MM.1S (cell line): ENCODE measurements around the gene SLC10A1.

Experiments
- EZH2 ChIP-seq: fragments of 300-600 bp; sonication (generic); optimal IDR thresholded peaks from 2 replicates; pipeline ENCODE3; 2017; ENCODE audit warnings: low read depth, mild to moderate bottlenecking, antibody characterized with exemption, low read length, mixed read lengths
- TF ChIP-seq, protein P1 (sequence below): fragments of 300-600 bp; sonication (generic); IDR thresholded peaks from 2 replicates; pipeline ENCODE4 v1.5.1; 2016; ENCODE audit warnings: antibody characterized with exemption, low read length, mixed read lengths

DNA sequence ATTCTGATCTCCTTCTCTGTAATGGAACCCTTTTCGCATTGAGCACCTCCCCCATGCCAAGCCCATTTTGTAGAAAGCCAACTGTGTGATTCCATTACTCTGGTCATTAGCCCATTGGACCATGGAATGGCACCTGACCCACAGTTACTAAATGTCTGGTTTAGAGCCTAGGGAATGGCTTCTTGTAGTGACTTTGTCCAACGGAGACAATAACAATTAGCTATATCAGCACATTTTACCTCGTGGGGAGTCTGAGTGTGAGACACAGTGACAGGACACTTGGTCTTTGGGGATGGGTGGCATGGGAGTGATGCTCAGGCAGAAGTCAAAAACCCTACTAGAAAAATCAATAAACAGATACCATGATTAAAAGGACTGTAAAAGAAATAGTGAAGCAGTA, 10.4 kb downstream of the SLC10A1 start:
- TF ChIP-seq, protein P1, sequence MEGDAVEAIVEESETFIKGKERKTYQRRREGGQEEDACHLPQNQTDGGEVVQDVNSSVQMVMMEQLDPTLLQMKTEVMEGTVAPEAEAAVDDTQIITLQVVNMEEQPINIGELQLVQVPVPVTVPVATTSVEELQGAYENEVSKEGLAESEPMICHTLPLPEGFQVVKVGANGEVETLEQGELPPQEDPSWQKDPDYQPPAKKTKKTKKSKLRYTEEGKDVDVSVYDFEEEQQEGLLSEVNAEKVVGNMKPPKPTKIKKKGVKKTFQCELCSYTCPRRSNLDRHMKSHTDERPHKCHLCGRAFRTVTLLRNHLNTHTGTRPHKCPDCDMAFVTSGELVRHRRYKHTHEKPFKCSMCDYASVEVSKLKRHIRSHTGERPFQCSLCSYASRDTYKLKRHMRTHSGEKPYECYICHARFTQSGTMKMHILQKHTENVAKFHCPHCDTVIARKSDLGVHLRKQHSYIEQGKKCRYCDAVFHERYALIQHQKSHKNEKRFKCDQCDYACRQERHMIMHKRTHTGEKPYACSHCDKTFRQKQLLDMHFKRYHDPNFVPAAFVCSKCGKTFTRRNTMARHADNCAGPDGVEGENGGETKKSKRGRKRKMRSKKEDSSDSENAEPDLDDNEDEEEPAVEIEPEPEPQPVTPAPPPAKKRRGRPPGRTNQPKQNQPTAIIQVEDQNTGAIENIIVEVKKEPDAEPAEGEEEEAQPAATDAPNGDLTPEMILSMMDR, result no peak
- TF ChIP-seq EZH2, result no peak
